Measurements from ENCODE around the gene ADCYAP1. TPM values are rescaled to one million over a fixed set of nuclear protein-coding genes. Genes with fewer than 3 reads are reported as not detected.

ADCYAP1 gene
- total and polyA plus RNA-seq, 12 donors: 0.09 to 2.7 (median 0.17) TPM; not detected in 2

DNA sequence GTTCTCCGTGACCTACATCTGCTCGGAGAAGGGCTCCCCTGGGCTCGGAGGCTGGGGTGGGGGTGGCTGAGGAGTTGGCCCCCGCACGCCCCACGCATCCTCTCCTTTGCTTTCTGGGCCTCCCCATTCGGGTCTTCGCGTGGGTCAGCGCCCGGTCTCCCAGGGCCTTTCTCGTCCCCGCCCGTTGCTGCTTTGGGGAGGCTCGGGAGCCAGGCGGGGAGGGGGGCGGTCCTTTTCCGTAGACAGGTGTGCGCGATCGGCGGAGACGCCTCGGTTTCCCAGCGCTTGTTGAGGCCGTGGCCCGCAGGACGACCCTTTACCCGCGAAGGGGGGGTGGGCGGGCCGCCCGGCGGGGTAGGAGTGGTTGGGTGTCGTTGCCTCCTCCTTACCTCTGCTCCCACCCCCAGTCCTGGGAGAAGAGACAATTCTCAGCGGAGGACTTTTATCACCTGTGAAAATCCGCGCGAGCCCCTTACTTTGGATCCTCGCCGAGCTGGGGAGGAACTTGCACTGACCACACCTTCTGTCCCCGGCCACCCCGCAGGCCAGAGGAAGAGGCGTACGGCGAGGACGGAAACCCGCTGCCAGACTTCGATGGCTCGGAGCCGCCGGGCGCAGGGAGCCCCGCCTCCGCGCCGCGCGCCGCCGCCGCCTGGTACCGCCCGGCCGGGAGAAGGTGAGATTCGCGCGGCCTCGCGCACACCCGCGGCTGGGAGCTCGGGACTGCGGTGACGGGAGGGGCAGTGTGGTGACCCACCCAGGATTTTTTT is 2.6 kb downstream of the ADCYAP1 start:
- peak; percentile 42 to 66 (median 56) for ATAC-seq
- Histone ChIP-seq H3K27me3 (peaks cover 55 to 100% (median 95%) of the 10 kb centered on the region in 7 donors), H3K4me1 (peaks cover 18 to 50% (median 41%) of the 10 kb centered on the region in 9 donors), H3K4me3 (peak overlapping the region; percentile 12 to 62 (median 48)), H3K9me3 (no peaks in the 10 kb centered on the region), H3K36me3 (no peaks in the 10 kb centered on the region), H3K27ac (no peak overlapping the region)
- intact Hi-C loops (cut with DNase I): no loop called here
- TF ChIP-seq CTCF (IDR thresholded peaks at IDR 0.05): no peak
- WGBS, 2 donors: 0 to 1% methylated on average over 75 of the region's 75 CpGs
- no peak for DNase-seq

DNA sequence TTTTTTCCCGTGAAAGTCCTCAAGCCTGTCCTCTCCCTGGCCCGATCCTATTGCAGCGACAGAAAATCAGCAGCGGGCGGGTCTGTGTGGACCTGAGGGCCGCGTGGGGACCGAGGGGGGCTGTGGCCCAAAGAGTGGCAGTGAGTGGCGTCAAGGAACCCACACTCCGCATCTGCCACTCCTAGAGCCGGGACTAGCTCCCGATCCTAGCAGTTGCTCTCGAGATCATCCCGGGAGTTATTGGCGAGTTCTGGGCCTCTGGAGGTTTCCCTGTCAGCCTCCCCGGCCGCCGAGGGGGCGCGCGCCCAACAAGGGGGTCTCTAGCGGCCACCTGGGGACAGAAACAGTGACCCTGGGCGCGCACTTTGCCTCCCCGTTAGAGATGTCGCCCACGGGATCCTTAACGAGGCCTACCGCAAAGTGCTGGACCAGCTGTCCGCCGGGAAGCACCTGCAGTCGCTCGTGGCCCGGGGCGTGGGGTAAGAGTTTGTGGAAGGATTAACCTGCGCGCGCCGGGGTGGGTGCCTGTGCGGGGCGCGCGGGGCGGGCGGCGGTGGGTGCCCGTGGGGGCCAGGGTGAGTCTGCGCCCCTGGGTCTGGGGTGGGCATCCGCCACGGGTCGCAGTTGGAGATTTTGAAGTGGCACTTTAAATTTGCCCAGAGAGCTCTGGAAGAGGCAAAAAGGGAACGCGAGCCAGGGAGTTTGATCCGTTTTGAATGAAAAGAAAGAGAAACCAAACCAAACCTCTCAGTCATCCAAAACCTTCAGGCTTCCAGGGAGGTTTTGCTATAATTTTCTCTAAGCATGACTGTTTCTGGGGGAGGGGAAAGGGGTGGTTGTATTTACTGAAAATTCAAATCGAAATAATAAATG is 3.5 kb downstream of the ADCYAP1 start:
- ATAC-seq: peak in 1 of 8 donors; percentile 22
- WGBS, 2 donors: 3% methylated on average over 55 of the region's 55 CpGs
- peaks cover 18 to 50% (median 41%) of the 10 kb centered on the region in 9 donors for H3K4me1 ChIP-seq

GRCh38 chr18:908758-909724 is 4.4 kb downstream of the ADCYAP1 start:
- H3K27me3 ChIP-seq: peaks cover 55 to 100% (median 90%) of the 10 kb centered on the region in 7 donors
- peaks cover 18 to 50% (median 41%) of the 10 kb centered on the region in 9 donors for H3K4me1 ChIP-seq
- intact Hi-C loops (cut with DNase I): no loop called here
- no peaks in the 10 kb centered on the region for H3K36me3 ChIP-seq
- no peaks in the 10 kb centered on the region for H3K9me3 ChIP-seq
- H3K27ac ChIP-seq: no peak overlapping the region
- TF ChIP-seq CTCF (IDR thresholded peaks at IDR 0.05): no peak
- H3K4me3 ChIP-seq: peak overlapping the region; percentile 12 to 62 (median 48)
- DNase-seq: no peak
- WGBS, 2 donors: 3 to 4% methylated on average over 60 to 69 of the region's 69 CpGs
- no peak for ATAC-seq

More for the DNA sequence above, 3.5 kb downstream of the ADCYAP1 start:
- H3K4me3 ChIP-seq: peak overlapping the region; percentile 12 to 62 (median 48)
- H3K9me3 ChIP-seq: no peaks in the 10 kb centered on the region
- TF ChIP-seq CTCF (IDR thresholded peaks at IDR 0.05): no peak
- no peak overlapping the region for H3K27ac ChIP-seq
- H3K27me3 ChIP-seq: peaks cover 55 to 100% (median 90%) of the 10 kb centered on the region in 7 donors
- intact Hi-C loops (cut with DNase I): no loop called here
- no peaks in the 10 kb centered on the region for H3K36me3 ChIP-seq
- DNase-seq: no peak
